GM12872 (cell line): ENCODE results near the gene CAPZB.

Source experiments
- CTCF ChIP-seq: IDR thresholded peaks from 3 replicates; pipeline ENCODE4 v1.5.1; 2011; ENCODE audit warnings: low read depth, mild to moderate bottlenecking, low read length, moderate library complexity; ENCODE audit not compliant: insufficient read depth

The CAPZB gene

GRCh38 chr1:19317126-19317910, 168.0 kb downstream of the CAPZB start:
- TF ChIP-seq CTCF, result no peak

- no peak for TF ChIP-seq CTCF
Observed at GRCh38 chr1:19315378-19316198, 169.8 kb downstream of the CAPZB start.

GRCh38 chr1:19313961-19314882, 171.1 kb downstream of the CAPZB start:
- no peak for TF ChIP-seq CTCF

- no peak for TF ChIP-seq CTCF
Observed at GRCh38 chr1:19313636-19313959, 171.7 kb downstream of the CAPZB start.

- TF ChIP-seq CTCF, result no peak
Observed at GRCh38 chr1:19312782-19313635, 172.3 kb downstream of the CAPZB start.

- TF ChIP-seq CTCF, result no peak
Observed at GRCh38 chr1:19311931-19312781, 173.2 kb downstream of the CAPZB start, which contains the start of the genes AKR7A2 and SLC66A1. TSS of gene AKR7A2 (minus strand) at chr1:19312144. CDS start at chr1:19312124, 20 bp downstream. TSS of gene SLC66A1 (plus strand) at chr1:19312326. CDS start at chr1:19317678, 5,352 bp downstream.
